Endodermal cell (in vitro differentiated cells): ENCODE measurements around the gene HYAL2. TPM values are rescaled to one million over a fixed set of nuclear protein-coding genes. Genes with fewer than 3 reads are reported as not detected.
A peak's percentile ranks its signal among the peaks of the same experiment; 100 is the strongest.

ENCODE experiments used
- DNase-seq: peaks from one replicate; pipeline ENCODE4 v3.0.0-alpha.2; 2017
- H3K27ac ChIP-seq: 2 replicates; pipeline ENCODE4 v1.5.1; 2013; ENCODE audit warnings: mild to moderate bottlenecking, low read depth, low read length, moderate library complexity
- H3K27me3 ChIP-seq: 2 replicates; pipeline ENCODE4 v1.6.1; 2013; ENCODE audit warnings: mild to moderate bottlenecking, low read length, moderate library complexity; ENCODE audit not compliant: insufficient read depth, control insufficient read depth, poor library complexity, severe bottlenecking
- H3K36me3 ChIP-seq: 2 replicates; pipeline ENCODE4 v1.7.0; 2013; ENCODE audit warnings: mild to moderate bottlenecking, low read length, moderate library complexity; ENCODE audit not compliant: control insufficient read depth, insufficient read depth
- H3K4me1 ChIP-seq: one replicate; pipeline ENCODE4 v1.7.0; 2013; ENCODE audit warnings: low read length; ENCODE audit not compliant: control insufficient read depth, insufficient read depth
- H3K4me3 ChIP-seq: 2 replicates; pipeline ENCODE4 v1.5.1; 2013; ENCODE audit warnings: mild to moderate bottlenecking, low read length, moderate library complexity
- H3K9ac ChIP-seq: 2 replicates; pipeline ENCODE4 v1.6.1; 2013; ENCODE audit warnings: mild to moderate bottlenecking, low read length, moderate library complexity; ENCODE audit not compliant: poor library complexity, severe bottlenecking; ENCODE audit errors: extremely low read depth
- H3K9me3 ChIP-seq: 2 replicates; pipeline ENCODE4 v1.6.1; 2013; ENCODE audit warnings: mild to moderate bottlenecking, low read length, moderate library complexity; ENCODE audit not compliant: control insufficient read depth
- H3K27ac Mint-ChIP-seq: 2 replicates; pipeline ENCODE4 v1.8.0; 2020; ENCODE audit warnings: mixed read lengths
- H3K27me3 Mint-ChIP-seq: 2 replicates; pipeline ENCODE4 v1.8.0; 2021; ENCODE audit warnings: mild to moderate bottlenecking, mixed read lengths; ENCODE audit not compliant: insufficient read depth
- H3K36me3 Mint-ChIP-seq: 2 replicates; pipeline ENCODE4 v1.8.0; 2020; ENCODE audit warnings: low read depth, mixed read lengths
- H3K4me1 Mint-ChIP-seq: 2 replicates; pipeline ENCODE4 v1.8.0; 2020; ENCODE audit warnings: mixed read lengths
- H3K4me3 Mint-ChIP-seq: 2 replicates; pipeline ENCODE4 v1.8.0; 2020; ENCODE audit warnings: mild to moderate bottlenecking, moderate library complexity, mixed read lengths
- H3K9me3 Mint-ChIP-seq: 2 replicates; pipeline ENCODE4 v1.8.0; 2020; ENCODE audit warnings: mild to moderate bottlenecking, mixed read lengths
- WGBS, 2 experiments: methylation state at CpG; one replicate each; pipeline versions ENCODE4 v1.1.5 to v1.1.7; 2013; ENCODE audit warnings: missing lambda C conversion rate in 2 of 2, mixed read lengths in 1 of 2; ENCODE audit not compliant: insufficient coverage in 1 of 2, insufficient read length in 1 of 2; 5-methylcytosine and 5-hydroxymethylcytosine counted together
- total RNA-seq, 2 donors: library from RNA; stranded (reverse); fragmentation: NEBNext Ultra II Directional in 1 of 2; extraction: Animal tissue kit (Norgen Biotek cat#: 25700) in 1 of 2; gene quantifications; 2 replicates in 1 of 2; 3 replicates in 1 of 2; pipeline ENCODE4 v1.2.1, GENCODE V29; 2021
- TF ChIP-seq, protein P1 (sequence below): fragments of 200-600 bp; sonication (generic); conservative IDR thresholded peaks from 2 replicates; pipeline ENCODE4 v1.5.0; 2021; ENCODE audit warnings: antibody characterized with exemption, mild to moderate bottlenecking

The HYAL2 gene
- total RNA-seq, 2 donors from 2014 or later, result 55.3 to 61.1 TPM

DNA sequence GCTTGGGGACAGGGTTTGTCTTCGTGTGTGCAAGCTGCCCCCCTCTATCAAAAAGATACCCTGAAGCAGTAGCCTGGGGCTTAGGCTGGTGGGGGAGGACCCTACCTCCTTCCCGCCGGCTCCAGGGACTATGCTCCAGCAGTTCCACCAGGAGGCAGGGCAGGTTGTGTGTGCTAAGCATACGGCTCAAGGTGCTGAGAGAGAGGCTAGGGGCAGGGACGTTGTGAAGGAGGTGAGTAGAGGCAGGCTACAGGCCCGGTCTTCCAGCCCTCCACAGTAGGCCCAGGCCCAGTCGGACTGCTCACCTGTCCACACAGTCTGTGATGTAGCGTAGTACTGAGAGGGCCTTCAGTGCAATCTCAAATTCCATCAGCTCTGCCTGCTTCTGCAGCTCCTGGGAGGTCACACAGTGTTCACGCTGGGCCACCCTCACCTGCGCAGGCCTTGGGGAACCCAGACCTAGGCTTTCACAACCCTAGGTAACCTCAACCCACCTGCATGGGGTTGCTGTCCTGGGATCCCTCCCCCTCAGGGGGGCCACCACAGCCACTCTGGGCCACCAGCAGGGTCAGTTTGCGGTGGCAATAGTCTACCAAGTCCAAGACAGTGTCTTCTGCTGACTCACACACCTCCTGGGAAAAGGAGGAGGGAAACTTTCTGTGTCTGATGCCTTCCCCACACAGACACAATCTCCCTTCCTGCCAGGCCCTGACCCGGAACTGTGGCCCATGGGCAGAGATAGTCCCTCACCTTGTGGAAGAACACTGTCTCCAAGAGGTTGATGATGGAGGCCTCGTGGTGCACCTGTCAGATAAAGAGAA lies 20.5 kb upstream of the HYAL2 start:
- no peak overlapping the region for H3K27ac ChIP-seq

DNA sequence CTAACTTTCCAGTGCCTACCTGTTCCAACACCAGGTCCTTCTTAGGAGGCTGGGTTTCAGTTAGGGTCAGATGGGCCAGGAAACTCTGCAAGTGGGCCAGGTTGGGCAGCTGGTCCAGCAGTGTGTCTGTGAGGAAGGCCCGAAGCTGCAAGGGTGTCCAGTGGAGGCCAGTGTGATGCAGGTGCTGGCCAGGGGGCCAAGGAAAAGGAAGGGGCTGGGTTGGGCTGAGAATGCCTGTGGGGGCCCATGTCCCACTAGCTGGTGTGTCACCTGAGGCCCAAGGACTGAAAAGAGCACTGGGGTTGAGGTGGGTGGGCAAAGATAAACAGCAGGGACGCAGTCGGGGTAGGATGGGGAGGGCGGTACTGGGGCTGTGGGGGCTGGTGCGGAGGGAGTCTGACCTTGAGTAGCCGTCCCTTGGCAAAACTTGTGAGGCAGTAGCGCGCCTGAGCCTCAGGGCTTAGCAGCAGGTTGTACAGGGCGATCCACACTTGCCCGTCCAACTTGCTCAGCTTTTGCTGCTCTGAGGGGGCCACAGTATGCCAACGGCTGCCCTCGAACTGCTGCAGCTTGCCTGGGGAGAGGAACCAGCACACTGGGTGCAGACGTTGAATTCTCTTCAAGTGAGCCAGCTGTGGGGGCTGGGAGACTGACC lies 19.6 kb upstream of the HYAL2 start:
- 89 to 90% methylated on average over 12 to 13 of the region's 13 CpGs for WGBS, 2 experiments
- Histone ChIP-seq H3K27me3 (peaks cover 69% of the 10 kb centered on the region), H3K4me1 (peaks cover 4% of the 10 kb centered on the region), H3K9ac (no peak overlapping the region), H3K27ac (no peak overlapping the region), H3K36me3 (no peaks in the 10 kb centered on the region), H3K9me3 (no peaks in the 10 kb centered on the region), H3K4me3 (no peak overlapping the region)
- DNase-seq, result no peak
- Mint-ChIP-seq H3K36me3 (no peaks in the 10 kb centered on the region), H3K9me3 (no peaks in the 10 kb centered on the region), H3K27me3 (peaks cover 79% of the 10 kb centered on the region), H3K4me1 (no peaks in the 10 kb centered on the region), H3K27ac (no peak overlapping the region), H3K4me3 (no peak overlapping the region)
- TF ChIP-seq, protein P1, sequence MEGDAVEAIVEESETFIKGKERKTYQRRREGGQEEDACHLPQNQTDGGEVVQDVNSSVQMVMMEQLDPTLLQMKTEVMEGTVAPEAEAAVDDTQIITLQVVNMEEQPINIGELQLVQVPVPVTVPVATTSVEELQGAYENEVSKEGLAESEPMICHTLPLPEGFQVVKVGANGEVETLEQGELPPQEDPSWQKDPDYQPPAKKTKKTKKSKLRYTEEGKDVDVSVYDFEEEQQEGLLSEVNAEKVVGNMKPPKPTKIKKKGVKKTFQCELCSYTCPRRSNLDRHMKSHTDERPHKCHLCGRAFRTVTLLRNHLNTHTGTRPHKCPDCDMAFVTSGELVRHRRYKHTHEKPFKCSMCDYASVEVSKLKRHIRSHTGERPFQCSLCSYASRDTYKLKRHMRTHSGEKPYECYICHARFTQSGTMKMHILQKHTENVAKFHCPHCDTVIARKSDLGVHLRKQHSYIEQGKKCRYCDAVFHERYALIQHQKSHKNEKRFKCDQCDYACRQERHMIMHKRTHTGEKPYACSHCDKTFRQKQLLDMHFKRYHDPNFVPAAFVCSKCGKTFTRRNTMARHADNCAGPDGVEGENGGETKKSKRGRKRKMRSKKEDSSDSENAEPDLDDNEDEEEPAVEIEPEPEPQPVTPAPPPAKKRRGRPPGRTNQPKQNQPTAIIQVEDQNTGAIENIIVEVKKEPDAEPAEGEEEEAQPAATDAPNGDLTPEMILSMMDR, result no peak

More for the DNA sequence above, 20.5 kb upstream of the HYAL2 start:
- no peaks in the 10 kb centered on the region for H3K9me3 ChIP-seq
- 75 to 82% methylated on average over 10 to 13 of the region's 13 CpGs for WGBS, 2 experiments
- Mint-ChIP-seq H3K4me1 (no peaks in the 10 kb centered on the region), H3K4me3 (no peak overlapping the region), H3K9me3 (no peaks in the 10 kb centered on the region), H3K27ac (no peak overlapping the region), H3K27me3 (peaks cover 78% of the 10 kb centered on the region), H3K36me3 (peaks cover 3% of the 10 kb centered on the region)
- no peak overlapping the region for H3K9ac ChIP-seq
- TF ChIP-seq, protein P1, result peak; percentile 68
- DNase-seq, result peak; percentile 80
- H3K4me1 ChIP-seq, result peaks cover under 1% of the 10 kb centered on the region
- H3K4me3 ChIP-seq, result no peak overlapping the region
- H3K27me3 ChIP-seq, result peaks cover 69% of the 10 kb centered on the region
- H3K36me3 ChIP-seq, result peaks cover 8% of the 10 kb centered on the region

DNA sequence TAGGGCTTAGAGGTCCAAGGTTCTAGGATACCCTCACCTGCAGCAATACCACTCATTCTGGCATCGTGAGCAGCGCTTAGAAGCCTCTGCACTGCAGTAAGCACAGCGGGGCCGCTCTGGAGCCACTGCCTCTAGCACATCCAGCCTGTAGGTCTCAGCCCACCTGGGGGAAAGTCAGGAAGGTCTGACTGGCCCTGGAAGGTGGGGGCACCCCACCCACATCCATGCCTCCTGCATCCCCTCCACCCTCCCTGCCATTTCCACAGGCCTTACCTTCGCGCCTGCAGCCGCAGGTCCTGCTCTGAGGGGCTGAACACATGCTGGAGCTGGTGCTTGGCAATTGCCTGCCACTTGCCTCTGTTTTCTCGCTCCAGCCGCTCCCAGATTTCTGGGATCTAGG lies 19.0 kb upstream of the HYAL2 start:
- WGBS, 2 experiments, result 92 to 95% methylated on average over 8 to 9 of the region's 9 CpGs
- DNase-seq, result no peak
- Mint-ChIP-seq H3K36me3 (no peaks in the 10 kb centered on the region), H3K9me3 (no peaks in the 10 kb centered on the region), H3K27me3 (peaks cover 78% of the 10 kb centered on the region), H3K4me3 (no peak overlapping the region), H3K4me1 (peaks cover 1% of the 10 kb centered on the region), H3K27ac (no peak overlapping the region)
- Histone ChIP-seq H3K27me3 (peaks cover 69% of the 10 kb centered on the region), H3K27ac (no peak overlapping the region), H3K4me1 (peaks cover 4% of the 10 kb centered on the region), H3K36me3 (no peaks in the 10 kb centered on the region), H3K9me3 (no peaks in the 10 kb centered on the region), H3K4me3 (no peak overlapping the region), H3K9ac (no peak overlapping the region)
- TF ChIP-seq, protein P1, result no peak
